ENCODE results near the gene ABCA13. TPM values are rescaled to one million over a fixed set of nuclear protein-coding genes. Genes with fewer than 3 reads are reported as not detected.

Gene ABCA13
- polyA plus RNA-seq, 1 donor (not counting 4 experiments of a cell fraction or from before 2014, with no cell fraction given) = 0.76 TPM

DNA sequence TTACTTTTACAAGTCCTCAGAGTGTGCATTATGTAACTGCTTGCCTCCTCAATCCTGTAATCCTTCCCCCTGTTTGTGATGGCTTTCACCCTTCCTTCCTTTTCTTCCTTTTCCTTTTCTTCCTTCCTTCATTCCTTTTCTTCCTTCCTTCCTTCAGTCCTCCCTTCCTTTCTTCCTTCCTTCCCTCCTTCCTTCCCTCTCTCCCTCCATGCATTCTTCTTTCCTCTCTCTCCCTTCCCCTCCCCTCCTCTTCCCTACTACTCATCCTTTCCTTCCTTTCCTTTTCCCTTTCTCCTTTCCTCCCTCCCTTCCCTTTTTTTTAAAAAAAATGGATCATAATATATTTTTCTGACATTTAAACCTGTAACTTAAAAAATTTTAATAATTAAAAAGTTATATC, 22.2 kb upstream of the ABCA13 start:
- Histone ChIP-seq H3K79me2 (ENCODE audit: control insufficient read depth, insufficient read depth, low read length) (no peaks in the 10 kb centered on the region), H3K4me2 (ENCODE audit: control insufficient read depth, extremely low read depth, insufficient read depth, low read depth, low read length) (no peak overlapping the region), H3K9me3 (ENCODE audit: control insufficient read depth, low read depth, low read length) (no peaks in the 10 kb centered on the region), H3K9me1 (ENCODE audit: control insufficient read depth, extremely low read depth, insufficient read depth, low read length) (no peaks in the 10 kb centered on the region), H3K36me3 (ENCODE audit: control insufficient read depth in 2 of 2, extremely low read depth in 1 of 2, insufficient read depth in 2 of 2, low read length in 2 of 2) (no peaks in the 10 kb centered on the region), H3K27ac (ENCODE audit: control insufficient read depth, insufficient read depth, low read length) (no peak overlapping the region), H3K4me1 (ENCODE audit: control insufficient read depth, extremely low read depth, insufficient read depth, low read length) (no peaks in the 10 kb centered on the region), H4K20me1 (ENCODE audit: control insufficient read depth, extremely low read depth, insufficient read depth, low read length) (no peaks in the 10 kb centered on the region), H2AFZ (ENCODE audit: control insufficient read depth, low read length) (no peak overlapping the region), H3K27me3 (ENCODE audit: control insufficient read depth, extremely low read depth, insufficient read depth, low read length) (no peaks in the 10 kb centered on the region), H3K4me3 (ENCODE audit: control insufficient read depth in 2 of 3, extremely low read depth in 1 of 3, insufficient read depth in 2 of 3, low read depth in 1 of 3, low read length in 3 of 3) (no peak overlapping the region), H3K9ac (ENCODE audit: control insufficient read depth, extremely low read depth, insufficient read depth, low read length) (no peak overlapping the region)
- no peak for TF ChIP-seq EZH2 (IDR thresholded peaks at IDR 0.05; ENCODE audit: low read length)
- TF ChIP-seq, protein P1, sequence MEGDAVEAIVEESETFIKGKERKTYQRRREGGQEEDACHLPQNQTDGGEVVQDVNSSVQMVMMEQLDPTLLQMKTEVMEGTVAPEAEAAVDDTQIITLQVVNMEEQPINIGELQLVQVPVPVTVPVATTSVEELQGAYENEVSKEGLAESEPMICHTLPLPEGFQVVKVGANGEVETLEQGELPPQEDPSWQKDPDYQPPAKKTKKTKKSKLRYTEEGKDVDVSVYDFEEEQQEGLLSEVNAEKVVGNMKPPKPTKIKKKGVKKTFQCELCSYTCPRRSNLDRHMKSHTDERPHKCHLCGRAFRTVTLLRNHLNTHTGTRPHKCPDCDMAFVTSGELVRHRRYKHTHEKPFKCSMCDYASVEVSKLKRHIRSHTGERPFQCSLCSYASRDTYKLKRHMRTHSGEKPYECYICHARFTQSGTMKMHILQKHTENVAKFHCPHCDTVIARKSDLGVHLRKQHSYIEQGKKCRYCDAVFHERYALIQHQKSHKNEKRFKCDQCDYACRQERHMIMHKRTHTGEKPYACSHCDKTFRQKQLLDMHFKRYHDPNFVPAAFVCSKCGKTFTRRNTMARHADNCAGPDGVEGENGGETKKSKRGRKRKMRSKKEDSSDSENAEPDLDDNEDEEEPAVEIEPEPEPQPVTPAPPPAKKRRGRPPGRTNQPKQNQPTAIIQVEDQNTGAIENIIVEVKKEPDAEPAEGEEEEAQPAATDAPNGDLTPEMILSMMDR (optimal IDR thresholded peaks at IDR 0.05 in 1 of 3, IDR thresholded peaks at IDR 0.05 in 1 of 3, conservative IDR thresholded peaks at IDR 0.05 in 1 of 3; ENCODE audit: extremely low read depth in 1 of 3, insufficient read depth in 2 of 3, low read length in 3 of 3) = no peak
- DNase-seq (ENCODE audit: low read depth, low spot score) (no peak), FAIRE-seq (no peak)
- dilution Hi-C loops (cut with MboI; ENCODE audit: extremely low pct_ligation_motif_present, low sequenced_read_pairs) = no loop called here

DNA sequence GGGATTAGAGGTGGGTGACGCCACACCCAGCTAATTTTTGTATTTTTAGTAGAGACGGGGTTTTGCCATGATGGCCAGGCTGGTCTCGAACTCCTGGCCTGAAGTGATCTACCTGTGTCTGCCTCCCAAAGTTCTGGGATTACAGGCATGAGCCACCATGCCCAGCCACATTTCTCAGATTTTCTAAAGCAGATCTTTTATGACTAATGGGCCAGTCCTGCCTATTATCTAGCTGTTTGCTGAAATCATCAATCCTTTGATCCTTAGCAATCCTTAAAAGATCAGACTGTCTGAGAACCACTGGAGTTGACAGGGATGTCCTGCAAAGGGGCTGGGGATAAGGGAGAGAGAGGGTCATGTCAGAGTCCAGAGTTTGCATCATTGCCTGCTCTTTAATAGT, 21.2 kb upstream of the ABCA13 start:
- Histone ChIP-seq H3K27me3 (ENCODE audit: control insufficient read depth, extremely low read depth, insufficient read depth, low read length) (no peaks in the 10 kb centered on the region), H3K79me2 (ENCODE audit: control insufficient read depth, insufficient read depth, low read length) (no peaks in the 10 kb centered on the region), H3K9me3 (ENCODE audit: control insufficient read depth, low read depth, low read length) (no peaks in the 10 kb centered on the region), H3K4me3 (ENCODE audit: control insufficient read depth in 2 of 3, extremely low read depth in 1 of 3, insufficient read depth in 2 of 3, low read depth in 1 of 3, low read length in 3 of 3) (no peak overlapping the region), H3K9me1 (ENCODE audit: control insufficient read depth, extremely low read depth, insufficient read depth, low read length) (no peaks in the 10 kb centered on the region), H3K9ac (ENCODE audit: control insufficient read depth, extremely low read depth, insufficient read depth, low read length) (no peak overlapping the region), H3K27ac (ENCODE audit: control insufficient read depth, insufficient read depth, low read length) (no peak overlapping the region), H3K36me3 (ENCODE audit: control insufficient read depth in 2 of 2, extremely low read depth in 1 of 2, insufficient read depth in 2 of 2, low read length in 2 of 2) (no peaks in the 10 kb centered on the region), H4K20me1 (ENCODE audit: control insufficient read depth, extremely low read depth, insufficient read depth, low read length) (no peaks in the 10 kb centered on the region), H2AFZ (ENCODE audit: control insufficient read depth, low read length) (no peak overlapping the region), H3K4me1 (ENCODE audit: control insufficient read depth, extremely low read depth, insufficient read depth, low read length) (no peaks in the 10 kb centered on the region), H3K4me2 (ENCODE audit: control insufficient read depth, extremely low read depth, insufficient read depth, low read depth, low read length) (no peak overlapping the region)
- TF ChIP-seq, protein P1 (optimal IDR thresholded peaks at IDR 0.05 in 1 of 3, IDR thresholded peaks at IDR 0.05 in 1 of 3, conservative IDR thresholded peaks at IDR 0.05 in 1 of 3; ENCODE audit: extremely low read depth in 1 of 3, insufficient read depth in 2 of 3, low read length in 3 of 3) = no peak
- no peak for TF ChIP-seq EZH2 (IDR thresholded peaks at IDR 0.05; ENCODE audit: low read length)
- dilution Hi-C loops (cut with MboI; ENCODE audit: extremely low pct_ligation_motif_present, low sequenced_read_pairs) = no loop called here
- FAIRE-seq (no peak), DNase-seq (ENCODE audit: low read depth, low spot score) (no peak)
